Suprapubic skin (tissue), 4 donors: ENCODE measurements around the gene MDH1. TPM values are rescaled to one million over a fixed set of nuclear protein-coding genes. Genes with fewer than 3 reads are reported as not detected.

Experiments used
- DNase-seq, 2 donors: peaks; one replicate each; pipeline ENCODE4 v3.0.0-alpha.2; 2019; ENCODE audit warnings: low spot score in 2 of 2
- H3K27ac ChIP-seq: fragments of 200-600 bp; sonication (generic); one replicate; pipeline ENCODE4 v1.5.1; 2019
- H3K27me3 ChIP-seq: fragments of 200-600 bp; sonication (generic); one replicate; pipeline ENCODE4 v1.5.1; 2019
- H3K36me3 ChIP-seq: fragments of 200-600 bp; sonication (generic); one replicate; pipeline ENCODE4 v1.5.1; 2019
- H3K4me1 ChIP-seq: fragments of 200-600 bp; sonication (generic); one replicate; pipeline ENCODE4 v1.5.1; 2019
- H3K4me3 ChIP-seq: fragments of 200-600 bp; sonication (generic); one replicate; pipeline ENCODE4 v1.5.1; 2019; ENCODE audit warnings: mild to moderate bottlenecking
- H3K9me3 ChIP-seq: fragments of 200-600 bp; sonication (generic); one replicate; pipeline ENCODE4 v1.5.1; 2019
- EP300 ChIP-seq: sonication (generic); formaldehyde crosslinking; IDR thresholded peaks from one replicate; pipeline ENCODE4 v1.6.1; 2017; ENCODE audit warnings: antibody characterized with exemption
- POLR2A ChIP-seq, 2 donors: fragments of 450-650 bp; IDR thresholded peaks; one replicate each; pipeline ENCODE4 v1.6.1; 2017; ENCODE audit warnings: antibody characterized with exemption in 2 of 2, mild to moderate bottlenecking in 2 of 2, moderate library complexity in 2 of 2
- POLR2AphosphoS5 ChIP-seq, 3 donors: sonication (generic); formaldehyde crosslinking; IDR thresholded peaks; one replicate each; pipeline ENCODE4 v1.6.1; 2017; ENCODE audit warnings: antibody characterized with exemption in 3 of 3
- WGBS: methylation state at CpG from one replicate; pipeline ENCODE4 v1.1.5; 2018; 5-methylcytosine and 5-hydroxymethylcytosine counted together
- total RNA-seq, 4 donors: library from RNA; depleted of rRNA; stranded (reverse); fragments of >200 nt; gene quantifications; one replicate each; pipeline ENCODE4 v1.1.0, GENCODE V29; 2016
- TF ChIP-seq, protein P1 (sequence below), 2 donors: fragments of 200-600 bp in 1 of 2; fragments of 450-650 bp in 1 of 2; sonication (generic) in 1 of 2; IDR thresholded peaks; one replicate each; pipeline ENCODE4 v1.5.1; 2016 to 2019; ENCODE audit warnings: antibody characterized with exemption in 2 of 2, mild to moderate bottlenecking in 1 of 2, moderate library complexity in 1 of 2

MDH1 gene
- total RNA-seq, 4 donors from 2014 or later: 90.7 to 153 (median 131) TPM

DNA sequence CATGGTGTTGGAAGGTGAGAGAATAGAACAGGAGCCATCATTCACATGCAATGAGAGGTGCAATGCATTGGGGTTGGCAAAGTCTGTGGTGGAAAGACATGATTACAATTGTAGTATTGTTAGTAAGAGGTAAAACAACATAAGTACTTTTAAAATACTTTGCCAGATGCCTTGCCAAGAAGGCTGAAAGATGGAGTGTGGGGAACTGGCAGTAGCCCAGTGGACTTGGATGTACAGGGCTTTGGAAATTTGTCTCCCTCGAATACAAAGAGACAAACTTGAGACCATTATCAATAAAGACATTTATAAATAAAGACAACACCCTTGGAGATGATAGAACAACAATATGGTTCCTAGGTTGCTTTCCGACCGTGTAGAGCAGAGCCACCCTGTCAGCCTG is 62.0 kb downstream of the MDH1 start:
- Histone ChIP-seq H3K36me3 (no peaks in the 10 kb centered on the region), H3K4me3 (no peak overlapping the region), H3K9me3 (no peaks in the 10 kb centered on the region), H3K4me1 (no peaks in the 10 kb centered on the region), H3K27ac (no peak overlapping the region), H3K27me3 (no peaks in the 10 kb centered on the region)
- WGBS: 71% methylated on average over 3 of the region's 3 CpGs
- DNase-seq: no peak
- TF ChIP-seq POLR2A (IDR thresholded peaks at IDR 0.05) (no peak), POLR2AphosphoS5 (IDR thresholded peaks at IDR 0.05) (no peak), EP300 (no peak)
- TF ChIP-seq, protein P1, sequence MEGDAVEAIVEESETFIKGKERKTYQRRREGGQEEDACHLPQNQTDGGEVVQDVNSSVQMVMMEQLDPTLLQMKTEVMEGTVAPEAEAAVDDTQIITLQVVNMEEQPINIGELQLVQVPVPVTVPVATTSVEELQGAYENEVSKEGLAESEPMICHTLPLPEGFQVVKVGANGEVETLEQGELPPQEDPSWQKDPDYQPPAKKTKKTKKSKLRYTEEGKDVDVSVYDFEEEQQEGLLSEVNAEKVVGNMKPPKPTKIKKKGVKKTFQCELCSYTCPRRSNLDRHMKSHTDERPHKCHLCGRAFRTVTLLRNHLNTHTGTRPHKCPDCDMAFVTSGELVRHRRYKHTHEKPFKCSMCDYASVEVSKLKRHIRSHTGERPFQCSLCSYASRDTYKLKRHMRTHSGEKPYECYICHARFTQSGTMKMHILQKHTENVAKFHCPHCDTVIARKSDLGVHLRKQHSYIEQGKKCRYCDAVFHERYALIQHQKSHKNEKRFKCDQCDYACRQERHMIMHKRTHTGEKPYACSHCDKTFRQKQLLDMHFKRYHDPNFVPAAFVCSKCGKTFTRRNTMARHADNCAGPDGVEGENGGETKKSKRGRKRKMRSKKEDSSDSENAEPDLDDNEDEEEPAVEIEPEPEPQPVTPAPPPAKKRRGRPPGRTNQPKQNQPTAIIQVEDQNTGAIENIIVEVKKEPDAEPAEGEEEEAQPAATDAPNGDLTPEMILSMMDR (IDR thresholded peaks at IDR 0.05): no peak

DNA sequence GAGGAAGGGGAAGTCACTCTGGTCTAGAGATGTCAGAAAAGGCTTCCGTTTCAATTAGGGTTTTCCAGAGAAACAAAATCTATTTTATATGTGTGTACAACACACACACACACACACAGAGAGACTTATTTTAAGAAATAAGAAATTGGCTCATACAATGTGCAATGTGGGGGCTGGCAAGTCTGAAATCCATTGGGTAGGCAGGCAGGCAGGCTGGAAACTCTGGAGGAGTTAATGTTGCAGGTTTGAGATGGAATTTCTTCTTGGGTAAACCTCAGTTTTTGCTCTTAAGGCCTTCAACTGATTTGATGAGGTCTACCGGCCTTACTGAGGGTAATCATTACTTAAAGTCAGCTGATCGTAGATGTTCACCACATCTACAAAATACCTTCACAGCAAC is 62.6 kb downstream of the MDH1 start:
- Histone ChIP-seq H3K4me1 (no peaks in the 10 kb centered on the region), H3K9me3 (no peaks in the 10 kb centered on the region), H3K27ac (no peak overlapping the region), H3K36me3 (no peaks in the 10 kb centered on the region), H3K27me3 (no peaks in the 10 kb centered on the region), H3K4me3 (no peak overlapping the region)
- DNase-seq: no peak
- 92% methylated on average over 3 of the region's 3 CpGs for WGBS
- TF ChIP-seq, protein P1 (IDR thresholded peaks at IDR 0.05): no peak
- TF ChIP-seq POLR2A (IDR thresholded peaks at IDR 0.05): no peak
- TF ChIP-seq POLR2AphosphoS5 (IDR thresholded peaks at IDR 0.05): no peak
- TF ChIP-seq EP300: no peak

DNA sequence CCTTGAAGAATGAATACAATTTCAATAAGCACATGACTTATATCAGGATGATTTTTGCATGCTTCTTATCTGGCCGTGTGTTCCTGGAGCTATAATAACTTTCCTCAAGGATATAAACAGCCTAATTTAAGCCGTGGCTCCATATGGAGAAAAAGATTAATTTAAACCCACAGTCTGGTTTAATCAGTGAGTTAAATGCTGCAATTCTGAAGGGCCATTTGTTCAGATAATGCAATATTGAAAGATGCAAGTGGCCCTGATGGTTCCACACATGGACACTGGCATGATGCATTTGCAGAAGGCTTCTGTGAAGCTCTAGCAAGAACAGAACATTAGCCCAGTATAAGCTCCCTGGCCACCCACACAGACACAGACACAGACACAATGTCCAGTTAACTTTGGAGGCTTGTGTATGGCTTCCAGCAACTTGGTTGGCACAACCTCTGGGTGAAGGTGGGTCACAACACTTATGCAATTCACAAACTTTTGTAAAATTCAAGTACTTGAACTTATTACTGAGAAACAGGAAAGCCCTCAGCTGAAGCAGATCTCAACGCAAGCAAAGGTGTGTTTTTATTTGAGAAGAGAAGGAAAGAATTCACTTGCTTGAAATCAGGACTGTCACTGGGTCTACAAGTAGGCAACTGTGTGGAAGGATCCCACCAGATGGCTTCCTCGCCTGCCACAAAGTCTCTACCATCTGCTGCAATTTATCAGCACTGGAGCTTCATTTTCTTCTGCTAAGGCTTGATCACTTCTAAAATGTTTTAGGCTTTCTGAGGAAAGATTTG is 63.3 kb downstream of the MDH1 start:
- DNase-seq: no peak
- H3K36me3 ChIP-seq: no peaks in the 10 kb centered on the region
- no peaks in the 10 kb centered on the region for H3K4me1 ChIP-seq
- no peak overlapping the region for H3K4me3 ChIP-seq
- no peaks in the 10 kb centered on the region for H3K27me3 ChIP-seq
- H3K9me3 ChIP-seq: no peaks in the 10 kb centered on the region
- H3K27ac ChIP-seq: no peak overlapping the region
- WGBS: 78% methylated on average over 4 of the region's 4 CpGs
- TF ChIP-seq EP300: no peak
- TF ChIP-seq, protein P1 (IDR thresholded peaks at IDR 0.05): no peak

DNA sequence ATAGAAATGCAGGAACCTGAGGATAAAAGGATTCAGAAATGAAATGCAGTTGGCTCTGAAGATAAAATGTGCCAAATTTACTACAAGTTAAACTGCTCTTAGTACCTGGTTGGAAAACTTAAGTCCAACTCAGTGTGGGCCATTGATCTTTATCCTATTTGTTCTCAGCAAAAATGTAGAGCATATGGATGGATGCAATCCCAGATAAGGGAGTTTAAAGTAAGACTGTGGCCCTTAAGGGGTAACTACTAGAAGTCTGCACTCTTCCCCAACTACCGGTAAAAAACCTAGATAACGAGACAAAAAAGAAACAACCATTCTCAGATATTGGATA is 63.9 kb downstream of the MDH1 start:
- WGBS: 92% methylated on average over 2 of the region's 2 CpGs
- Histone ChIP-seq H3K4me3 (no peak overlapping the region), H3K27me3 (no peaks in the 10 kb centered on the region), H3K27ac (no peak overlapping the region), H3K9me3 (no peaks in the 10 kb centered on the region), H3K4me1 (no peaks in the 10 kb centered on the region), H3K36me3 (no peaks in the 10 kb centered on the region)
- DNase-seq: no peak
- TF ChIP-seq POLR2A (IDR thresholded peaks at IDR 0.05): no peak
- TF ChIP-seq, protein P1 (IDR thresholded peaks at IDR 0.05): no peak
- TF ChIP-seq POLR2AphosphoS5 (IDR thresholded peaks at IDR 0.05): no peak
- TF ChIP-seq EP300: no peak

DNA sequence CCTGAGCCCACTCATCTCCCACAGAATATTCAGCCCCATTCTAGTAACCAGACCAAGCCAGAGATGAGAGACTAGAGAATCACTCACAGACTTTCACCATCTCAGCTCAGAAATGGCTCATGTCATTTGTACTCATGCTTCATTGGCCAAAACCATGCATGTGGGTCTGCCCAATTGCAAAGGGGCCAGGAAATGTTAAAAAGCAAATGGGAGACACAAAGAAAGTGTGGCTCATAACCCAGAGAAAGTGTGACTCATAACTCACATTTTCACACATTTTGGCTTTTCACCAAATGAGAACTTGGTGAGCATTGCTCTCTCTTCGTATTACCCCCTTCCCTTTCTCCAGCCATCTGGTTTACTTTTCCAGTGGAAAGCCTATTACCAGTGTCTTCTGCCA is 66.2 kb downstream of the MDH1 start:
- H3K27ac ChIP-seq: no peak overlapping the region
- H3K4me1 ChIP-seq: no peaks in the 10 kb centered on the region
- TF ChIP-seq POLR2AphosphoS5 (IDR thresholded peaks at IDR 0.05) (no peak), POLR2A (IDR thresholded peaks at IDR 0.05) (no peak), EP300 (no peak)
- TF ChIP-seq, protein P1 (IDR thresholded peaks at IDR 0.05): no peak
- H3K27me3 ChIP-seq: no peaks in the 10 kb centered on the region
- no peaks in the 10 kb centered on the region for H3K36me3 ChIP-seq
- no peak for DNase-seq
- 45% methylated on average over 1 of the region's 1 CpG for WGBS
- H3K9me3 ChIP-seq: no peaks in the 10 kb centered on the region
- no peak overlapping the region for H3K4me3 ChIP-seq

Other genes starting within 250 kb of the MDH1 start
- 10 to 100 TPM in 1 of 4 donors, 1 to 10 TPM in 3; 6.7 to 18.7 (median 9.7) TPM for gene WDPCP, start 486 bp upstream of the MDH1 start, total RNA-seq